ENCODE results near the gene TP53RK.

Gene TP53RK

GRCh38 chr20:46706242-46706641 lies 17.0 kb upstream of the TP53RK start:
- DNase-seq (ENCODE audit: low spot score): no peak

DNA sequence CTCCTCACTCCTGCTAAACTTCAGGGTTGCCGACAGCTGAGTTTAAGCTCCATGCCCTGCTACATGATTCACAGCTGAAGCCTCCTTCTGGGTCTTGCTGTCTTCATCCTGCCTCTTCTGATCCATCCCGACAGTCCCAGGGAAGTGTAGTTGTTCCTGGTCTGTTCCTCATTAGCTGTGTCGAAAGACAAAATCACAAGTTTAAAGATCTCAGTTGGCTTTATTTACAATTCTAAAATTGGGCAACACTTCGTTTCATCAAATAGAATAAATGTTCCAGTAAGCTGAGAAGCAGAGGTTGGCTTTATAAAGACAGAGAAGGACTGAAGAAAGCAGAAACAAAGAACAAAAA lies 16.1 kb upstream of the TP53RK start:
- no peak for DNase-seq (ENCODE audit: low spot score)

DNA sequence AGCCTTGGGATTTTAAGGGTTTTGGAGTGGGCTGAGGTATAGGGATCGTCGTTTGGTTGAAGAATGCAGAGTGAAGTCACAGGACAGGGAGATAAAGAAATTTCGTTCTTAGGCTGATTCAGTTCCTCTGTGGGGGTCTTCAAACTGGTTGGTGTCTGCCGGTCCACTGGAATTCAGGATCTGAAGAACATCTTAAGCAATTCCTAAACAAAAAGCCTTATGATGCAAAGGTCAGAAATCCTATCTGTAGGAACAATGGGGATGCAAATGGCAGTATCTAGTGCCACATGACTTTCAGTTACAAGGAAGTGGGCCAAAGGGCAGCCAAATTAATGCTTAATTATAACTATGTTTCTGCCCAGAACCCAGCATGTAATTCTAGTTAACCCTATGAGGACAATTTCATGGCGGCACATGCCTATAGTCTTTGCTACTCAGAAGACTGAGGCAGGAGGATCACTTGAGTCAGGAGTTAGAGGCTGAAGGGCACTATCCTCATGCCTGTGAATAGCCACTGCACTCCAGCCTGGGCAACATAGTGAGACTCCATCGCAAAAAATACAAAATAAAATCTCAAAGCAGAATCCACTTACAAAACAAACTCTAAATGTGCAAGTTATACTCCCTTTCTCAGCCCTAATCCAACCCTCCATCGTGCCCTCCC lies 15.6 kb upstream of the TP53RK start:
- DNase-seq (ENCODE audit: low spot score): no peak

DNA sequence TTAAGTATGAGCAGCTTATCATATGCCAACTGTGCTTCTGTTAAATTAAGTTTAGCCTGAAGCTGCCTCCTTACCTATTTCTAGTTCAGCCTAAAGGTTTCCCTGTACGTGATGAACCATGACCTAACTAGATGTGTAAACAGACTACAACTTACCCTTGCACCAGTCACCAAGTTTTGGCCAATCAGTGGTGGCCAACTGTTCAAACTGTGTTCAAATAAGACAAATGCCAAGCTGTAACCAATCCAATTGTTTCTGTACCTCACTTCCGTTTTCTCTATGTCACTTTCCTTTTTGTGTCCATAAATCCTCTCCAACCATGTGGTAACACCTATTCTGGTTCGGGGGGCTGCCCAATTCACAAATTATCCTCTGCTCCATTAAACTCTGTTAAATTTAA lies 14.2 kb upstream of the TP53RK start:
- DNase-seq (ENCODE audit: low spot score): no peak

DNA sequence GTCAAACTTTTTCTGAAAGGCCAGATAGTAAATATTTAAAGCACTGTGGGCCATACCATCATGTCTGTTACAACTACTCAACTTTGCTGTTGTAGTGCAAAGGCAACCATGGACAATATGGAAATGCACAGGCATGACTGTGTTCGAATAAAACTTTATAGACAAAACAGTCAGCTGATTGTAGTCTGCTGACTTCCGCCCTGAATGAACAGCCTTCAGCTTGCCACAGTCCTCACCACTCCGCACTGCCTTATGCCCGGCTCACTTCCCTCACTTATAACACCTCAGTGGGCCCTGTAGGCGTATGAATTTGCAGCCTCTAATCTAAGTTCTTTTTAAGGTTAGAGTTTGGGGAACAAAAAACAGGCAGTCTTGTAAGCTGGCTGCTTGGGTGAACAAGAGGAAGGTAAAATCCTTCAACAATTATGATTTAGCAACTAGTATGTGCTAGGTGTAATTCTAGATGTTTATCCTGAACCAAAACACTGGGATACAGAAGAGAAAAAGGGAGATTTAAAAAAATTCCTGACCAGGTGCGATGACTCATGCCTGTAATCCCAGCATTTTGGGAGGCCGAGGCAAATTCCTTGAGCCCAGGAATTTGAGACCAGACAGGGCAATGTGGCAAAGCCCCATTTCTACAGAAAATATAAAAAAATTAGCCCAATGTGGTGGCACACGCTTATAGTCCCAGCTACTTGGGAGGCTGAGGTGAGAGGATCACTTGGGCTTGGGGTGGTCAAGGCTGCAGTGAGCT lies 13.4 kb upstream of the TP53RK start:
- no peak for DNase-seq (ENCODE audit: low spot score)

DNA sequence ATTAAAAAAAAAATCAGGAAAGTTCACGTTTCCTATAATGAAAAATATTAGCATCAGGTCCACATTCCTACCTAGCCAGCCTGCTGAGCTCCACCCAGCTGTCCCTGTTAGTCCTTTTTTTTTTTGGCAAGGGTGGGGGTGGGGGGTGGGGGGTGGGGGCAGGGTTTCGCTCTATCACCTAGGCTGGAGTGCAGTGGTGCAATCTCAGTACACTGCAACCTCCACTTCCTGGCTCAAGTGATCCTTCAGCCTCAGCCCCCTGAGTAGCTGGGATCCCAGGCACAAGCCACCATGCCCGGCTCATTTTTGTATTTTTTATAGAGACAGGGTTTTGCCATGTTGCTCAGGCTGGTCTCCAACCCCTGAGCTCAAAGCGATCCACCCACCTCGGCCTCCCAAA lies 12.7 kb upstream of the TP53RK start:
- no peak for DNase-seq (ENCODE audit: low spot score)

GRCh38 chr20:46701556-46701955 lies 12.3 kb upstream of the TP53RK start:
- DNase-seq (ENCODE audit: low spot score): no peak

DNA sequence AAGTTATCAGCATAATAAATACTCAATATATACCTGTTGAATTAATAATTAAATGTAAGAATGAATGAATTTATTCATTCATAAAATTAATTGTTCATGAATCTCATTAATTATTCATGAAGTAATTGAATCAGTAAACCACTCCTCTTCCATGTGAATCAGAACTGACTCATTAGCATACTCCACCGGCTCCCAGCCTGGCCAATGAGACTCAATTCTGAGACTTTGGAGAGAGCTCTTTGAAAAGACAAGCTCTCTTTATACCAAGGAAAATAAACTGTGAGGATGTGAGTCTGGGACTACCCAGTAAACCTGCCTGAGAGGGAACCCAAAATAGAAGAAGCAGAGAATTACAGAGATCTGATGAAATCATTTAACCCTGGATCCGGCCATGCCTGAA lies 11.8 kb upstream of the TP53RK start:
- DNase-seq (ENCODE audit: low spot score): no peak

- DNase-seq (ENCODE audit: low spot score): no peak
These were observed 11.2 kb upstream of the TP53RK start for GRCh38 chr20:46700481-46700880.

- DNase-seq (ENCODE audit: low spot score): no peak
These were observed 10.6 kb upstream of the TP53RK start for GRCh38 chr20:46699651-46700359.

DNA sequence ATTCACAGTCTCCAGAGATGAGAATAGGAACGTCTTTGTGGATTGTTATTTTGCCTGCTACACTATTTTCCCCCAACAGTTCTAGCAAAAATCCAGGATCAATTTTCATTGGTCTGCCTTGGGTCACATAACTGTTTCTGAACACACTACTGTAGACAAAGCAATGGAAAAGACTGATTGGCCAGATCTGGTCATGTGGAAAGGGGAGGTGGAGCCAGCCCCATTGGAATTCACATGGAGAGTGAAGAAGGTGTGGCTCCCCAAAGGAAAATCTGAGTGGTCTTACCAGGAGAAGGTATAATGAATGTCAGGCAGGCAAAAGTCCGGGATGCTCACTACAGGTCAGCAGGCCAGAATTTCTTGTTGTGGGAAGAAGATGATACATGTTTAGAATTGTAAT lies 9.5 kb upstream of the TP53RK start:
- DNase-seq (ENCODE audit: low spot score): no peak

- no peak for DNase-seq (ENCODE audit: low spot score)
These were observed 7.6 kb upstream of the TP53RK start for GRCh38 chr20:46696791-46697279.

DNA sequence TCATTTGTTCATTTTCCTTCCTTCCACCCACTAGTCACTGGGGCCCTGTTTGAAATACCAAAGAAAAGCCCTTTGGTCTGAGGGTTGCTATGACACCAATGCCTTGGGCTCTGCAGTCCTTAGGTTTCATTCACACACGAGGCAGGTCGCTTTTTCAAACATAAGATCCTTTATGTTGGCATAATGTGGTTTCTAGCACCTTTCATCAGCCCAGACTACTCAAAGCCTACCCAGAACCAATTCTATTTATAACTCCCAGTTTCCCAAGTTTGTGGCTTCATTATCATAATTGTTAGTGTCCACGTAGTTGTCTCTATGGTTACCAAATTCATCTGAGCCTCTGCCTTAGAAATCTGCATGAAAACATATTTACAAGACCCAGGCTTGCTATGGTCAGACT lies 6.6 kb upstream of the TP53RK start:
- DNase-seq (ENCODE audit: low spot score): no peak

- DNase-seq (ENCODE audit: low spot score): peak; percentile 53
These were observed 5.2 kb upstream of the TP53RK start for GRCh38 chr20:46694484-46694883.

- no peak for DNase-seq (ENCODE audit: low spot score)
These were observed 2.0 kb upstream of the TP53RK start for GRCh38 chr20:46691196-46691595.

DNA sequence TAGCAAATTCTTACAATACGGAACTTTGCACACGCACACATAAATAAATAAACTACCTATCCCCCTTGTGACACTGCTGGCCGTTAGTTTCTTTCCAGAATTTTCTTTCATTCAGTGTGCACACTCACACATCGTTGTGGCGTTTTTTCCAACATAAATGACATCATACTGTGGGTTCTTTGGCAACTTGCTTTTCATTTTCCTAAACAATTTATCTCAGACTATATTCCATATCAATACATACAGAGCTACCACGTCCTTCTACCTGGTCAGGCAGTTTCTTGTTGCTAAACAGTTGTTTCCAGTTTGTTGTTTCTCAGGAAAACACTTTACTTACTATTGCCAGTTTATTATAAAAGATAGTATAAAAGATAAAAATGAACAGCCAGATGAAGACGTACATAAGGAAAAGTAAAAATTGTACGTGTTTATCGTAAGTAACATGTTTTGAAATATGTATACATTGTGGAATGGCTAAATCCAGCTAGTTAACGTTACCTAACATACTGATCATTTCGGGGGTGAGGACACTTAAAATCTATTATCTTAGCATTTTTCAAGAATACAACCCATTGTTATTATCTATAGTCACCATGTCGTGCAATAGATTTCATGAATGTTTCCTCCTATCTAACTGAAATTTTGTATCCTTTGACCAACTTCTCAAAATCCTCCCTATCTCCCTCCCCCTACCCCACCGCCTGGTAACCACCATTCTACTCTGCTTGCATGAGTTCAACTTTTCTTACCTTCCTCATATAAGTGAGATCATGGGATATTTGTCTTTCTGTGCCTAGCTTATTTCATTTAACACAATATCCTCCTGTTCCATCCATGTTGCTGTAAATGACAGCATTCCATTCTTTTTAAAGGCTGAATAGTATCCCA lies 1.2 kb upstream of the TP53RK start:
- no peak for DNase-seq (ENCODE audit: low spot score)

GRCh38 chr20:46689754-46690085 lies 476 bp upstream of the TP53RK start:
- DNase-seq (ENCODE audit: low spot score): no peak

DNA sequence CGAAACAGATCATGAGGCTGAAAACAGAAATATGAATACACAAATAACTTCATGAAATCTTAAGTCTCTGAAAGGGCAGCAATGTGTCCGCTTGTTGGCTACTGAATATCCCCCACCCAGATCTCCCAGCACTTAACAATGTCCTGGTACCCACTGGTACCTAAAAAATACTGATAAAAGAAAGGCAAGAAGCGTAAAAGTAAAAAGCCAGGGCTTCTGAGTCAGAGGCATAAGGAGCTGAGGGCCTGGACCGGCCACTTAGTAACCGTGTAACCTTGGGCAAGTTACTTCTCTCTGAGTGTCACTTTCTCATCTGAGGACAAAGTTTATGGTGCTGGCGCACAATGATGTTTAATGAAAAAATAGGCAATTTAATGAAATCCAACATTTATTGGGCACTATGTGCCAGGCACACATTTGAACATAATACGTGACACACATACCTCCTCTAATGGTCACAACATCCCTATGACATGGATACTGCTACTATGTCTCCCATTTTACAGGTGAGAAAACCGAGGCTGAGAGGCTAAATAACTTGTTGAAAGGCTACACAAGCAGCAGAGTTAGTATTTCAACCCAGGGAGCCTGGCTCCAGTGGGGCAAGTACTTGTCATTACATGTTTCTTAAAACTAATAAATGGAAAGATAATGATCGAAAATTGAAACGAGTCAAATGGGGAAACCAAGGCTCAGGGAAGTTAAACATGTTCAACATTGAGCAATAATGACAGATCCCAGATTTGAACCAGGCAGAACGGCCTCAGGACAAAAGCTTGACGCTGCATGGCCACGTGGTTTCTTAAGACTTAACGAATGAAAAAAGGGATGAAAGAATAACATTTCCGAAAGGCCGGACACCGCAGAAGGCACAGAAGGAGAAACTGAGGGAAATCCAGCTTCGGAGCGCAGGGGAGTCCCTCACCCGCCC lies 828 bp downstream of the TP53RK start:
- no peak for DNase-seq (ENCODE audit: low spot score)

GRCh38 chr20:46683939-46684750 lies 5.1 kb downstream of the TP53RK start:
- DNase-seq (ENCODE audit: low spot score): peak; percentile 74

DNA sequence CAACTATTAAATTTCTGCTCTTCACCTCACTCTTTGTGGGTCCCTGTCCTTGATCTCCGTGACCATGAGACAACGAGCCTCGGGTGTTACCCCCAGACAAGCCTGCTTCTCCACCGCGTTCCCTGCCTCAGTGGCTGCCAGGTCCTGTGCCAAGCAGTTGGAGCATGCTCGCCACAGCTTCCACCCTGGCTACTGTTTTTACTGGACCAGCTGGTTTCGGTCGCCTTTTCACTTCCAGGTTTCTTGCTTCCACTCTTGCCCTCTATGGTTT lies 5.6 kb downstream of the TP53RK start:
- DNase-seq (ENCODE audit: low spot score): no peak

Measured in iPS-NIHi11 (cell line).